OCI-LY1 (cell line): Measurements from ENCODE around the gene RANBP10.

Experiments
- H2AFZ ChIP-seq: fragments of 200-600 bp; sonication (generic), shearing (Covaris generic); 2 replicates; pipeline ENCODE4 v1.6.0; 2014; ENCODE audit warnings: antibody characterized with exemption, mild to moderate bottlenecking, low read length
- H3F3A ChIP-seq: fragments of 200-600 bp; sonication (generic), shearing (Covaris generic); 2 replicates; pipeline ENCODE4 v1.6.0; 2014; ENCODE audit warnings: mild to moderate bottlenecking, antibody characterized with exemption, low read length, moderate library complexity; ENCODE audit not compliant: insufficient read depth
- H3K27ac ChIP-seq: fragments of 200-600 bp; sonication (generic); 2 replicates; pipeline ENCODE4 v1.5.1; 2014; ENCODE audit warnings: low read length, mixed run types, mild to moderate bottlenecking, low read depth; ENCODE audit not compliant: poor library complexity, severe bottlenecking
- H3K27me3 ChIP-seq: fragments of 200-600 bp; sonication (generic); 2 replicates; pipeline ENCODE4 v1.6.0; 2014; ENCODE audit warnings: antibody characterized with exemption, mild to moderate bottlenecking, low read length, moderate library complexity; ENCODE audit not compliant: insufficient read depth
- H3K36me3 ChIP-seq: fragments of 200-600 bp; sonication (generic); 2 replicates; pipeline ENCODE4 v1.6.1; 2014; ENCODE audit warnings: mild to moderate bottlenecking, antibody characterized with exemption, low read length, moderate library complexity, mixed read lengths; ENCODE audit not compliant: insufficient read depth
- H3K4me1 ChIP-seq: fragments of 200-600 bp; sonication (generic); 2 replicates; pipeline ENCODE4 v1.5.1; 2014; ENCODE audit warnings: mild to moderate bottlenecking, low read length, moderate library complexity; ENCODE audit not compliant: insufficient read depth, severe bottlenecking
- H3K4me2 ChIP-seq: fragments of 200-600 bp; sonication (generic), shearing (Covaris generic); 2 replicates; pipeline ENCODE4 v1.6.1; 2014; ENCODE audit warnings: low read length
- H3K4me3 ChIP-seq: fragments of 200-600 bp; sonication (generic); 2 replicates; pipeline ENCODE4 v1.5.1; 2014; ENCODE audit warnings: low read length, low read depth, mild to moderate bottlenecking, mixed read lengths; ENCODE audit not compliant: poor library complexity, severe bottlenecking
- H3K79me2 ChIP-seq: fragments of 200-600 bp; shearing (Covaris generic); 2 replicates; pipeline ENCODE4 v1.6.1; 2016; ENCODE audit warnings: mixed run types, low read length, mixed read lengths; ENCODE audit not compliant: insufficient read depth
- H3K9ac ChIP-seq: fragments of 200-600 bp; sonication (generic), shearing (Covaris generic); 2 replicates; pipeline ENCODE4 v1.6.1; 2014; ENCODE audit warnings: mild to moderate bottlenecking, low read length, mixed read lengths
- H3K9me2 ChIP-seq: fragments of 200-600 bp; sonication (generic), shearing (Covaris generic); 2 replicates; pipeline ENCODE4 v1.6.1; 2014; ENCODE audit warnings: low read depth, mild to moderate bottlenecking, low read length, mixed read lengths
- H3K9me3 ChIP-seq: fragments of 200-600 bp; shearing (Covaris generic); 2 replicates; pipeline ENCODE4 v1.6.1; 2014; ENCODE audit warnings: low read length, mixed read lengths
- H4K20me1 ChIP-seq: fragments of 200-600 bp; sonication (generic), shearing (Covaris generic); 2 replicates; pipeline ENCODE4 v1.6.0; 2016; ENCODE audit warnings: mild to moderate bottlenecking, low read length; ENCODE audit not compliant: insufficient read depth
- EZH2 ChIP-seq: fragments of 200-600 bp; sonication (generic), shearing (Covaris generic); IDR thresholded peaks from 2 replicates; pipeline ENCODE4 v1.8.0; 2017; ENCODE audit warnings: borderline replicate concordance, mixed run types, mild to moderate bottlenecking, antibody characterized with exemption, low read length, moderate library complexity, mixed read lengths
- TF ChIP-seq, protein P1 (sequence below): fragments of 200-600 bp; sonication (generic), shearing (Covaris generic); IDR thresholded peaks from 2 replicates; pipeline ENCODE4 v1.5.1; 2017; ENCODE audit warnings: mild to moderate bottlenecking, antibody characterized with exemption, low read length, moderate library complexity, mixed read lengths

Gene RANBP10

DNA sequence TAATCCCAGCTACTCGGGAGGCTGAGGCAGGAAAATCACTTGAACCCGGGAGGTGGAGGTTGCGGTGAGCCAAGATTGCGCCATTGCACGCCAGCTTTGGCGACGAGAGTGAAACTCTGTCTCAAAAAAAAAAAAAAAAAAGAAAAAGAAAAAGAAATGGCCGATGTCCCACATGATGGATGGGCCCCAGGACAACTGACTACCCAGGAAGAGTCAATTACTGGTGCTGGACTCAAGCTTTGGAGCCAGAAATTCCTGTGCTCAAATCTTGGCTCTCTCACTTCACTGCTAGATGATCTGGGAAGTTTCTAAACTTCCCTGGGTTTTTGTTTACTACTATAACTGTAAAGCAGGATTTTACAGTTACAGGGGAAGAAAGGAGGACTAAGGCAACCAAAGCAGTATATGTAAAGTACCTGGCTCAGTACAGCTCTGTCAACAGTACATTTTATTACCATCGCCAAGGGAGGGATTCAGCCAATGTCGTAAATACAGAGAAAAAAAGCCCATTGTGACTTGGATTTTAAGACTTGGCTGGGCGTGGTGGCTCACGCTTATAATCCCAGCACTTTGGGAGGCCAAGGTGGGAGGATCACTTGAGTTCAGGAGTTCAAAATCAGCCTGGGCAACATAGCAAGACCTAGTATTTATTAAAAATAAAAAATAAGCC lies 127.9 kb downstream of the RANBP10 start:
- Histone ChIP-seq H3K27ac (no peak overlapping the region), H4K20me1 (no peaks in the 10 kb centered on the region), H3K79me2 (no peaks in the 10 kb centered on the region), H3K9ac (no peak overlapping the region), H3K27me3 (no peaks in the 10 kb centered on the region), H3K9me3 (no peaks in the 10 kb centered on the region), H3K4me3 (no peak overlapping the region), H3K4me1 (peaks cover 11% of the 10 kb centered on the region), H2AFZ (no peak overlapping the region), H3K9me2 (no peaks in the 10 kb centered on the region), H3K36me3 (peaks cover 16% of the 10 kb centered on the region; the same call in 1 of the 2 replicates), H3F3A (no peaks in the 10 kb centered on the region), H3K4me2 (no peak overlapping the region)
- TF ChIP-seq EZH2 = no peak
- TF ChIP-seq, protein P1, sequence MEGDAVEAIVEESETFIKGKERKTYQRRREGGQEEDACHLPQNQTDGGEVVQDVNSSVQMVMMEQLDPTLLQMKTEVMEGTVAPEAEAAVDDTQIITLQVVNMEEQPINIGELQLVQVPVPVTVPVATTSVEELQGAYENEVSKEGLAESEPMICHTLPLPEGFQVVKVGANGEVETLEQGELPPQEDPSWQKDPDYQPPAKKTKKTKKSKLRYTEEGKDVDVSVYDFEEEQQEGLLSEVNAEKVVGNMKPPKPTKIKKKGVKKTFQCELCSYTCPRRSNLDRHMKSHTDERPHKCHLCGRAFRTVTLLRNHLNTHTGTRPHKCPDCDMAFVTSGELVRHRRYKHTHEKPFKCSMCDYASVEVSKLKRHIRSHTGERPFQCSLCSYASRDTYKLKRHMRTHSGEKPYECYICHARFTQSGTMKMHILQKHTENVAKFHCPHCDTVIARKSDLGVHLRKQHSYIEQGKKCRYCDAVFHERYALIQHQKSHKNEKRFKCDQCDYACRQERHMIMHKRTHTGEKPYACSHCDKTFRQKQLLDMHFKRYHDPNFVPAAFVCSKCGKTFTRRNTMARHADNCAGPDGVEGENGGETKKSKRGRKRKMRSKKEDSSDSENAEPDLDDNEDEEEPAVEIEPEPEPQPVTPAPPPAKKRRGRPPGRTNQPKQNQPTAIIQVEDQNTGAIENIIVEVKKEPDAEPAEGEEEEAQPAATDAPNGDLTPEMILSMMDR = no peak

DNA sequence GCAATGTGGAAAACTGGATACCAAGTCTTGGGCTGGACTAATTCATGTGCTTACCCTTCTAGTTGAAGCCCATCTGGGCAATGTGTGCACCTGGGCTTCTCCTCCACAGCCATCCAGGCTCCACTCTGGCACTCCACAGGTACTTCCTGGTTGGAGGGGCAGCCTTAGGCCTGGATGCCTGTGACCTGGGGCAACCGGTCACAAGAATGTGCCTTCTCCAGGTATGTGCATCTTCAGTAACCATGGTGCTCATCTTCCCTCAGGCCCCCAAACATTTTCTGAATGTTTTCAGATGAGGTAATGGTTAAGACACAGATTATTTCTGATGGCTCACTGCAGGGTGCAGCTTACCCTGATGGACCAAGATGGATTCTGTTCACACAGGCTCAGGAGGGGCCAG lies 128.6 kb downstream of the RANBP10 start:
- Histone ChIP-seq H4K20me1 (no peaks in the 10 kb centered on the region), H3F3A (no peaks in the 10 kb centered on the region), H3K27me3 (no peaks in the 10 kb centered on the region), H3K36me3 (peaks cover 9% of the 10 kb centered on the region; the same call in 1 of the 2 replicates), H3K27ac (no peak overlapping the region), H3K4me2 (no peak overlapping the region), H3K4me1 (peaks cover 18% of the 10 kb centered on the region), H3K9me2 (no peaks in the 10 kb centered on the region), H2AFZ (no peak overlapping the region), H3K79me2 (no peaks in the 10 kb centered on the region), H3K9me3 (no peaks in the 10 kb centered on the region), H3K4me3 (no peak overlapping the region), H3K9ac (no peak overlapping the region)
- TF ChIP-seq, protein P1 = no peak
- TF ChIP-seq EZH2 = no peak

DNA sequence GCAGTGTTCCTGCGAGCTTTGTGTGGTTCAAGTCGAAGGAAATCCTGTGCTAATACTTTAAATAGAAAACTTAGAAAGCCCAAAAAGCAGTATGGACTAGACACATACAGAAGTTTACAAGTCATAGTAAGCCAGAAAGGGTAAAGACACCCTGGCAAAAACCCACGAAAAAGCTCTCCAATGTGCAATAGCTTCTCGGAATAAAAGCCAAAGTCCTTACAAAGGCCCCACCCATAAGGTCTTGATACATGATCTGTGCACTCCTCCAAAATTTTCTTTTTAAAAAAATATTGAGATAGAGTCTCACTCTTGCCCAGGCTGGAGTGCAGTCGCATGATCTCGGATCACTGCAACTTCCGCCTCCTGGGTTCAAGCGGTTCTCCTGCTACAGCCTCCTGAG lies 129.4 kb downstream of the RANBP10 start:
- Histone ChIP-seq H3K27ac (no peak overlapping the region), H3K79me2 (no peaks in the 10 kb centered on the region), H3K36me3 (peaks cover 6% of the 10 kb centered on the region; the same call in 1 of the 2 replicates), H3K4me1 (peaks cover 18% of the 10 kb centered on the region), H3K9me3 (no peaks in the 10 kb centered on the region), H3K4me2 (no peak overlapping the region), H3F3A (no peaks in the 10 kb centered on the region), H2AFZ (no peak overlapping the region), H3K4me3 (no peak overlapping the region), H3K9ac (no peak overlapping the region), H3K27me3 (no peaks in the 10 kb centered on the region), H3K9me2 (no peaks in the 10 kb centered on the region), H4K20me1 (no peaks in the 10 kb centered on the region)
- TF ChIP-seq EZH2 = no peak
- TF ChIP-seq, protein P1 = no peak
